Gastroesophageal sphincter (tissue), 4 donors: Measurements from ENCODE around the gene CXXC5. TPM values are rescaled to one million over a fixed set of nuclear protein-coding genes. Genes with fewer than 3 reads are reported as not detected.
"Not testable (repeated sequence)": the region's sequence is repeated elsewhere in the genome, so short reads cannot be mapped to it uniquely, and the experiment has no call there.

Experiments used
- ATAC-seq: fragments of 150-250 bp; one replicate; pipeline ENCODE4 v1.9.1; 2016; ENCODE audit warnings: mild to moderate bottlenecking, moderate library complexity
- H3K27ac ChIP-seq, 4 donors: fragments of 200-600 bp; sonication (generic) in 3 of 4; 1 replicate in 3 of 4; 2 replicates in 1 of 4; pipeline ENCODE4 v1.5.1; 2016 to 2019
- H3K27me3 ChIP-seq: fragments of 200-600 bp; sonication (generic); one replicate; pipeline ENCODE4 v1.5.1; 2019
- H3K36me3 ChIP-seq, 2 donors: fragments of 200-600 bp; sonication (generic); one replicate each; pipeline ENCODE4 v1.5.1; 2019; ENCODE audit warnings: control low read depth in 1 of 2
- H3K4me1 ChIP-seq, 3 donors: fragments of 200-600 bp; sonication (generic); 1 replicate in 2 of 3; 2 replicates in 1 of 3; pipeline ENCODE4 v1.5.1; 2016 to 2019; ENCODE audit warnings: control low read depth in 2 of 3
- H3K4me3 ChIP-seq, 2 donors: fragments of 200-600 bp; sonication (generic); one replicate each; pipeline ENCODE4 v1.5.1; 2019; ENCODE audit warnings: mild to moderate bottlenecking in 1 of 2, moderate library complexity in 1 of 2
- H3K9me3 ChIP-seq, 3 donors: fragments of 200-600 bp; sonication (generic); one replicate each; pipeline ENCODE4 v1.5.1; 2017 to 2019; ENCODE audit warnings: control low read depth in 2 of 3
- CTCF ChIP-seq, 4 experiments: fragments of 200-600 bp in 2 of 4; fragments of 450-650 bp in 2 of 4; sonication (generic) in 1 of 4; IDR thresholded peaks; one replicate each; pipeline ENCODE4 v1.5.1; 2017 to 2019; ENCODE audit warnings: antibody characterized with exemption in 4 of 4, mild to moderate bottlenecking in 2 of 4, moderate library complexity in 2 of 4
- EP300 ChIP-seq: sonication (generic); formaldehyde crosslinking; IDR thresholded peaks from one replicate; pipeline ENCODE4 v1.6.1; 2017; ENCODE audit warnings: antibody characterized with exemption, mild to moderate bottlenecking
- POLR2A ChIP-seq, 2 donors: fragments of 450-650 bp; IDR thresholded peaks; one replicate each; pipeline ENCODE4 v1.6.1; 2017; ENCODE audit warnings: antibody characterized with exemption in 2 of 2, mild to moderate bottlenecking in 2 of 2, moderate library complexity in 1 of 2
- POLR2AphosphoS5 ChIP-seq: sonication (generic); formaldehyde crosslinking; IDR thresholded peaks from one replicate; pipeline ENCODE4 v1.6.1; 2017; ENCODE audit warnings: antibody characterized with exemption
- WGBS, 2 donors: methylation state at CpG; one replicate each; pipeline ENCODE4 v1.1.5; 2018; ENCODE audit warnings: low coverage in 1 of 2; 5-methylcytosine and 5-hydroxymethylcytosine counted together
- total RNA-seq, 4 donors: library from RNA; depleted of rRNA; stranded (reverse); fragments of >200 nt; gene quantifications; one replicate each; pipeline ENCODE4 v1.1.0, GENCODE V29; 2016

Gene CXXC5
- total RNA-seq, 4 donors from 2014 or later = 30.0 to 50.7 (median 35.1) TPM

GRCh38 chr5:139711906-139712224, 63.7 kb downstream of the CXXC5 start:
- Histone ChIP-seq H3K4me1 (peaks cover 0 to 43% (median 21%) of the 10 kb centered on the region in 3 donors), H3K36me3 (no peaks in the 10 kb centered on the region), H3K9me3 (no peaks in the 10 kb centered on the region), H3K27ac (peak overlapping the region in 3 of 4 donors; percentile 55 to 76 (median 75)), H3K27me3 (no peaks in the 10 kb centered on the region), H3K4me3 (peak overlapping the region in 1 of 2 donors; percentile 61)
- TF ChIP-seq POLR2A (IDR thresholded peaks at IDR 0.05) (no peak), CTCF (IDR thresholded peaks at IDR 0.05) (no peak), EP300 (no peak), POLR2AphosphoS5 (no peak)
- WGBS, 2 donors = no CpG with 5 or more reads among the region's 19 CpGs
- no peak for ATAC-seq

- 71% methylated on average over 1 of the region's 5 CpGs; no CpG with 5 or more reads in 1 of the 2 donors for WGBS, 2 donors
- Histone ChIP-seq H3K27me3 (no peaks in the 10 kb centered on the region), H3K4me3 (no peak overlapping the region)
Observed at GRCh38 chr5:139712412-139712811, 64.3 kb downstream of the CXXC5 start.

DNA sequence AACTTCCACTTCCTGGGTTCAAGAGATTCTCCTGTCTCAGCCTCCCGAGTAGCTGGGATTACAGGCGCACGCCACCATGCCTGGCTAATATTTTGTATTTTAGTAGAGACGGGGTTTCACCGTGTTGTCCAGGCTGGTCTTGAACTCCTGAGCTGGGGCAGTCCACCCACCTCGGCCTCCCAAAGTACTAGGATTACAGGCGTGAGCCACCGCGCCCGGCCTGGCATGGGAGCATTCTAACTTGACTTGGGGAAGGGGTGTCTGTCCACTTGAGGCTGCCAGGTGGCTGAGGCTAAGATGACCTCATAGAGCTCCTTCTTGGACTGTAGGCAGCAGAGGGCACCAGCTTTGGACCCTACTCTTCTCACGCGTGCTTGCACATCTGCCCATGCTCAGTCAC, 65.7 kb downstream of the CXXC5 start:
- WGBS, 2 donors = 97 to 100% methylated on average over 2 to 5 of the region's 12 CpGs
- Histone ChIP-seq H3K4me1 (peaks cover 0 to 33% (median 21%) of the 10 kb centered on the region in 3 donors), H3K9me3 (peaks cover 0 to 10% (median 0%) of the 10 kb centered on the region in 3 donors)
- H3K4me3 ChIP-seq, H3K27ac ChIP-seq, H3K27me3 ChIP-seq, ATAC-seq, H3K36me3 ChIP-seq: not testable (repeated sequence)

More at GRCh38 chr5:139712412-139712811, 64.3 kb downstream of the CXXC5 start:
- peaks cover 0 to 43% (median 21%) of the 10 kb centered on the region in 3 donors for H3K4me1 ChIP-seq
- no peaks in the 10 kb centered on the region for H3K36me3 ChIP-seq
- no peak for ATAC-seq
- no peak for TF ChIP-seq POLR2AphosphoS5
- no peak for TF ChIP-seq POLR2A (IDR thresholded peaks at IDR 0.05)
- no peak for TF ChIP-seq CTCF (IDR thresholded peaks at IDR 0.05)
- no peak for TF ChIP-seq EP300
- no peaks in the 10 kb centered on the region for H3K9me3 ChIP-seq
- peak overlapping the region in 2 of 4 donors; percentile 75 to 76 for H3K27ac ChIP-seq

GRCh38 chr5:139717221-139717620, 69.1 kb downstream of the CXXC5 start:
- no peak for ATAC-seq
- Histone ChIP-seq H3K27ac (no peak overlapping the region), H3K36me3 (no peaks in the 10 kb centered on the region), H3K4me1 (peaks cover 0 to under 1% (median 0%) of the 10 kb centered on the region in 3 donors), H3K4me3 (no peak overlapping the region), H3K27me3 (no peaks in the 10 kb centered on the region), H3K9me3 (peaks cover 0 to 12% (median 0%) of the 10 kb centered on the region in 3 donors)
- TF ChIP-seq POLR2A (IDR thresholded peaks at IDR 0.05) (no peak), CTCF (IDR thresholded peaks at IDR 0.05) (no peak), POLR2AphosphoS5 (no peak)
- 96% methylated on average over 4 of the region's 8 CpGs; no CpG with 5 or more reads in 1 of the 2 donors for WGBS, 2 donors

GRCh38 chr5:139718403-139718802, 70.3 kb downstream of the CXXC5 start:
- not testable (repeated sequence) for H3K4me3 ChIP-seq, H3K36me3 ChIP-seq, ATAC-seq, H3K27ac ChIP-seq, H3K4me1 ChIP-seq, H3K27me3 ChIP-seq
- 100% methylated on average over 2 of the region's 2 CpGs; no CpG with 5 or more reads in 1 of the 2 donors for WGBS, 2 donors
- peaks cover 0 to 12% (median 0%) of the 10 kb centered on the region in 3 donors for H3K9me3 ChIP-seq

- H3K9me3 ChIP-seq = peaks cover 0 to 12% (median 0%) of the 10 kb centered on the region in 3 donors
- not testable (repeated sequence) for H3K27ac ChIP-seq, H3K36me3 ChIP-seq, H3K4me3 ChIP-seq, ATAC-seq, H3K27me3 ChIP-seq, H3K4me1 ChIP-seq
- WGBS, 2 donors = 100% methylated on average over 1 of the region's 3 CpGs; no CpG with 5 or more reads in 1 of the 2 donors
Observed at GRCh38 chr5:139719970-139720369, 71.8 kb downstream of the CXXC5 start.
